CD4-positive, alpha-beta T cell treated with Interleukin-10 for 1 hour (primary cell): ENCODE data around the gene SCFD2.
"Not testable (repeated sequence)": the region's sequence is repeated elsewhere in the genome, so short reads cannot be mapped to it uniquely, and the experiment has no call there.

Experiments used
- DNase-seq: peaks from one replicate; pipeline ENCODE4 v3.0.0-alpha.2; 2020

Gene SCFD2

DNA sequence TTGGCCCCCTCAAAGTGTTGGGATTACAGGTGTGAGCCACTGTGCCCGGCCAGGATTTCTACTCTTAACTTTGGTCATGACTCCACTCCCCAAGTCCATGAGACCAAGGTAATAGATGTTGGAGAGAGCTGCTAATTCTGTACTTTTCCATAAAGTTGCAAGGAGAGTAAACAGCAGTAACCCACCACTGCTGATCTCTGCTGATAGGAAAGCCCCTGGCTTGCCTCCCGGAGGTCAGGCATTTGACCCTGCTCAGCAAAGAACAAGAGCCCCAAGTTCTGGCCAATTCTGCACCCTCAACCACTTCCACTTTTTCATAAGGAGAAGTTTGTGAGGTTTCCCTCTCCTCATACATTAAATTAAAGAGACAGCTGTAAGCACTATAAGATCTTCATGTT lies 360.7 kb downstream of the SCFD2 start:
- DNase-seq = no peak

GRCh38 chr4:53004497-53005148 lies 361.2 kb downstream of the SCFD2 start:
- no peak for DNase-seq

- no peak for DNase-seq
Measured at GRCh38 chr4:53003959-53004358, 361.9 kb downstream of the SCFD2 start.

DNA sequence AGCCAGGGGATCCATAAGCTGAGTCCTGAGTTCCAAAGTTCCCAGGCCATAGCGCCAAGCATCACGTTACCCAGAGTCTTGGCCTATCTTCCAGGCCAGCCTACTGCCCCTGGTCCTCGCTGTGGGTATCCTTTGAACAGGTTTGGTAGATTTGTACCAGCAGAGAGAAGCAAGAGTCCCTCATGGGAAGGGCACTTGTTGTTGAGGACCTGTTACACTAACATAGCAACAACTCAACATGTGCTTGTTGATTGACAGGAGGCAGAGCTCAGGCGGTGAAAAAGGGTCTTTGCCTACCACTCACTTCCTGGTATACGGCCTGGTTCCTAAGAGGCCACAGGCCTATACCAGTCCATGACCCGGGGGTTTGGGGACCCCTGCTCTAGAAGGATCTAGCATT lies 365.3 kb downstream of the SCFD2 start:
- DNase-seq = no peak

GRCh38 chr4:52999626-53000025 lies 366.2 kb downstream of the SCFD2 start:
- no peak for DNase-seq

GRCh38 chr4:52998413-52998812 lies 367.4 kb downstream of the SCFD2 start:
- DNase-seq = no peak

DNA sequence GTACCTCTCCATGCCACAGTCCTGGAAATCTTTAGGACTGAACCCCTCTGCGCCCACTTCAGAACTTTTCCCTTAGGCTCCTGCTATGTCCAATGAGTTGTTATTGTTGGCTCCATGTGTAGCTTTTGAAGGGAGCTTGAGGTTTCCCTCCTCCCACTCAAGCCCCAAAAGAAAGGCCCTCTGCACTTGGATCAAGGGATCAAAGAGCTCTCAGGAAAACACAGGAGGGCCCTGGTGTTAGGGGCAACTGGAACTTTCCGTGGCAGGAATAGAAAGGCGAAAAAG lies 368.8 kb downstream of the SCFD2 start:
- DNase-seq = no peak

- no peak for DNase-seq
Measured at GRCh38 chr4:52996261-52997131, 369.4 kb downstream of the SCFD2 start.

DNA sequence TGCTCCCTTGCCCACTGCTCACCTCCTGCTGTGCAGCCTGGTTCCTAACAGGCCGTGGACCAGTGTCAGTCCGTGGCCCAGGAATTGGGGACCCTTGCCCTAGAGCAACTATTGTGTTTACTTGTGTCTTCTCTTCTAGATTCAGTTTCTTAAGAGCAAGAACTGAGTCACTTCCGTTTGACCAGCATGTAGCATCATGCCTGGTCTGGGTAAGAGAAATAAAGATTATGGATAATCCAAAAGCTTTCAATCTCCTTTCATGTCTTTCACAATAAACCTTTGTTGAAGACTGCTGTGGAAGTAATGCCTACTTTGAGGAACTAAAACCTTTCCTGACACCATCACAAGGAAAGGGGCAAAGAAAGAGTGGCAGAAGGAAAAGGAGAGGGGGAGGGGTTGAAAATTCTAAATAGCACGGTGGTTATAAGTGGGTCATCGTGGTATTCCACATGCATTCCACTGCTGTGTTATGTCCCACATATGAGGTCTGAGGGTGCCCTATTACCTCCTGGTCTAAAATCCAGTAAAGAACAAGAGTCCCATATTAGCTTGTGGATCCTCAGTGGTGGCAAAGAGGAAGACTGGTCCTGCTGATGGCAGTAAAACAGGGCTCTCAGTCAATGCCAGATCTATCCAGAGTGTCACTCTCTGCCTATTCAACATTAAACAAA lies 370.4 kb downstream of the SCFD2 start:
- no peak for DNase-seq

DNA sequence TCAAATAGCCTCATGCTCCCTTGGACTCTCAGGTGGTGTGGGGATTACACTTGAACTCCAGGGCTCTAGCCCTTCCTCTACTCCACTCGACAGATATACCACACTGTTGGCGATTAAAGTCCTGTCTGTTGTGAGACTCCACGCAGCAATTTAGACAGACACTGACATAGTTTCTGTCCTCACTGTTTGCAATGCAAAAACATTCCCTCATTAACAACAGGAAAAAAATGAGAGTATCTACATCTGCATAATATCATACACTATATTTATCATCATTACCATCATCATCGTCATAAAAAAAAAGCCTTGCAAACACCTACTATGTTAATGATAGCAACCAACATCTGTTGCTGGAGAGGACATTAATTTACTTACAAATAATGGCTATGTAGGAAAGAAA lies 371.3 kb downstream of the SCFD2 start:
- DNase-seq = no peak

GRCh38 chr4:52993771-52994170 lies 372.1 kb downstream of the SCFD2 start:
- no peak for DNase-seq

DNA sequence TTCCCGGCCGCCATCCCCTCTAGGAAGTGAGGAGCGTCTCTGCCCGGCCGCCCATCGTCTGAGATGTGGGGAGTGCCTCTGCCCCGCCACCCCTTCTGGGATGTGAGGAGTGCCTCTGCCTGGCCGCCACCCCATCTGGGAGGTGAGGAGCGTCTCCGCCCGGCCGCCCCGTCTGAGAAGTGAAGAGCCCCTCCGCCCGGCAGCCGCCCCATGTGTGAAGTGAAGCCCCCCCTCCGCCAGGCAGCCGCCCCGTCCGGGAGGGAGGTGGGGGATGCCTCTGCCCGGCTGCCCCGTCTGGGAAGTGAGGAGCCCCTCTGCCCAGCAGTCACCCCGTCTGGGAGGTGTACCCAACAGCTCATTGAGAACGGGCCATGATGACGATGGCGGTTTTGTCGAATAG lies 373.3 kb downstream of the SCFD2 start:
- DNase-seq = not testable (repeated sequence)

DNA sequence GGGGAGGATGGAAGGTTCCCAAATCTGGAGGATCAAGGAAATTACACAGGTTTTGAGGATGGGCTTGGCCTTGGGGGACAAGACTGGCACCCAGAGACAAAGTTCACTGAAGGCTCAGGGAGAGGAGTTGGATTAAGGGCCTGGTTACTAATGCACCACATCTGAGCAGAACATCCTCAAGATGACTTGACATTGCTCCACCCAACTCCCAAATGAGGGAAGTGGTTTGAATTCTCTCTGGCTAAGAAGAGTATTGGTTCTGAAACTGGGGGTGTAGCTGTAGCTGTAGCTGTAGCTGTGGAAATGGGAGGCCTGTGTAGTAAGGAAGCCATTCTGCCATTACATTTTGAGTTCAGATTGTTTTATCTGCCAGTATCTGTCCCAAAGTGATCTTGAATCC lies 374.4 kb downstream of the SCFD2 start:
- DNase-seq = no peak

GRCh38 chr4:52990706-52991105 lies 375.2 kb downstream of the SCFD2 start:
- no peak for DNase-seq

GRCh38 chr4:52989865-52990264 lies 376.0 kb downstream of the SCFD2 start:
- DNase-seq = no peak

DNA sequence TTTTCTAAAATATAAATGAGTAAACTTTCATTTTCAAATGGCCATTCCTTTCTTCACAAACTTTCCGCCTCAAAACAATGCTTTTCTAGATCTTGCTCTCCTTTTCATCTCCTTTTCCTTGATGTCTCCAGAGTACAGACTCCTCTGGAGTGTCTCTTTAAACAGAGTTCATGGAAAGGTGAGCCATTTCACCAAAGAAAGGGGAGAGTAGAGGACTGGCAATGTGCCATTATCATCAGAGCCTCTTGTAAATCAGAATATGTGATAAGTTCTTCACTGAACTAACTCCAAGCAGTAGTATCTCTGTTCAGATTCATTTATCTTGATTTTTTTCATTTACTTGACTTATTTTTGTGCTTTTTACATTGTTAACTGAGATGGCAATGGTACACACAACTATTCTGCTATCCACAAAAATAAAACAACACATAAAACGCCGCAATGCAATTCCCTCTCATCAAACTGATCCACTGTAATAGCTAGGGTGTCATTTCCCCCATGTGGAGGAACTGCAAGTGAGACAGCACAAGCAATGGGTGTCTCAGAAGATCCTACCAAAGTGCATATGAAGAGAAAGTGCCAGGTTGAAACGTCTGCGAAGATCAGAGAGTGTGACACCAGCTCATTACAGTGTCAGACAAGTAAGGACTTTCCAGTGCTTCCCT lies 378.3 kb downstream of the SCFD2 start:
- no peak for DNase-seq

DNA sequence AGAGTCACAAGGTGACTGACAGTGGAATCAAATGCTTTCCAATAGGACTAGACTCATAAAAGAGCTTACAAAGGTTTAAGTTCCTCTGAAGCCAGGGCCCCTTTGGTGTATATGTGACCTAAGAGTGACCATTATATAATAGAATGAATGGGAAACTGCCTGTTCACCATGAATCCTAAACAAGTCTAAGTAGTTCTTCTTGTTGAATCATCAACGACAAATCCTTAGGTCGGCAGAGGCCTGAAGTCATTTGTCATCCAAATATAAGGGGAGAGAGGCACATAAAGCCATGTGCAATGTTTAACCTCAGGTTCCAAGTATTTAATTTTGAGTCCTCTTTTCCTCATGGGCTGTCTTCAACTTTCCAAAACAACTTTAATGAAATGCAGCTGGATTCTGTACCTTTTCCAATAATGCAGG lies 381.4 kb downstream of the SCFD2 start:
- no peak for DNase-seq

GRCh38 chr4:52983563-52984303 lies 382.1 kb downstream of the SCFD2 start:
- peak; percentile 57 for DNase-seq

GRCh38 chr4:52982946-52983340 lies 382.9 kb downstream of the SCFD2 start:
- DNase-seq = no peak

- no peak for DNase-seq
Measured at GRCh38 chr4:52982255-52982945, 383.5 kb downstream of the SCFD2 start.

- no peak for DNase-seq
Measured at GRCh38 chr4:52979821-52980590, 385.9 kb downstream of the SCFD2 start.
